CD14-positive monocyte (primary cell): ENCODE data around the gene FKBP2. TPM values are rescaled to one million over a fixed set of nuclear protein-coding genes. Genes with fewer than 3 reads are reported as not detected.

Source experiments
- DNase-seq, 3 donors: peaks; one replicate each; pipeline ENCODE4 v3.0.0-alpha.2; 2011 to 2022
- H2AFZ ChIP-seq: 2 replicates; pipeline ENCODE4 v1.6.0; 2012; ENCODE audit warnings: mild to moderate bottlenecking, low read depth, low read length, inconsistent platforms; ENCODE audit not compliant: insufficient read depth, poor library complexity, severe bottlenecking
- H3K27ac ChIP-seq, 2 donors: 1 replicate in 1 of 2; 2 replicates in 1 of 2; pipeline ENCODE4 v1.5.1; 2012 to 2013; ENCODE audit warnings: low read length in 2 of 2, control low read depth in 1 of 2, inconsistent platforms in 1 of 2, low read depth in 1 of 2, mild to moderate bottlenecking in 1 of 2
- H3K27me3 ChIP-seq, 2 donors: one replicate each; pipeline versions ENCODE4 v1.6.0 to v1.6.1; 2011 to 2013; ENCODE audit warnings: low read length in 2 of 2; ENCODE audit not compliant: control insufficient read depth in 2 of 2, insufficient read depth in 2 of 2
- H3K36me3 ChIP-seq, 2 donors: replicated peaks in 1 of 2; 1 replicate in 1 of 2; 2 replicates in 1 of 2; pipeline versions ENCODE4 v1.5.1 to v1.6.1; 2012 to 2013; ENCODE audit warnings: low read length in 2 of 2, control low read depth in 1 of 2, inconsistent platforms in 1 of 2, mild to moderate bottlenecking in 1 of 2; ENCODE audit not compliant: insufficient read depth in 2 of 2, control insufficient read depth in 1 of 2
- H3K4me1 ChIP-seq, 2 donors: 1 replicate in 1 of 2; 2 replicates in 1 of 2; pipeline versions ENCODE4 v1.5.1 to v1.6.1; 2012 to 2013; ENCODE audit warnings: low read length in 2 of 2, control low read depth in 1 of 2, inconsistent platforms in 1 of 2, mild to moderate bottlenecking in 1 of 2, moderate library complexity in 1 of 2; ENCODE audit not compliant: insufficient read depth in 2 of 2, control insufficient read depth in 1 of 2
- H3K4me2 ChIP-seq: replicated peaks from 2 replicates; pipeline ENCODE3; 2012; ENCODE audit warnings: low read length, moderate library complexity, mild to moderate bottlenecking; ENCODE audit not compliant: poor library complexity, severe bottlenecking; ENCODE audit errors: extremely low read depth
- H3K4me3 ChIP-seq, 3 experiments: fragments of 200-600 bp in 1 of 3; sonication (generic) in 1 of 3; replicated peaks in 1 of 3; 1 replicate in 2 of 3; 2 replicates in 1 of 3; pipeline ENCODE4 v1.5.1; 2011 to 2013; ENCODE audit warnings: low read length in 3 of 3, mild to moderate bottlenecking in 3 of 3, control low read depth in 2 of 3, low read depth in 2 of 3, inconsistent platforms in 1 of 3, moderate library complexity in 1 of 3
- H3K79me2 ChIP-seq: 2 replicates; pipeline ENCODE4 v1.6.0; 2012; ENCODE audit warnings: mild to moderate bottlenecking, control low read depth, inconsistent platforms, low read length, moderate library complexity; ENCODE audit not compliant: insufficient read depth
- H3K9ac ChIP-seq: 2 replicates; pipeline ENCODE4 v1.6.0; 2017; ENCODE audit warnings: low read length, mild to moderate bottlenecking; ENCODE audit not compliant: insufficient read depth, poor library complexity, severe bottlenecking
- H3K9me3 ChIP-seq, 2 donors: replicated peaks in 1 of 2; 1 replicate in 1 of 2; 2 replicates in 1 of 2; pipeline versions ENCODE4 v1.5.1 to v1.6.1; 2012 to 2013; ENCODE audit warnings: low read length in 2 of 2, control low read depth in 1 of 2; ENCODE audit not compliant: control insufficient read depth in 1 of 2, insufficient read depth in 1 of 2
- H4K20me1 ChIP-seq: 2 replicates; pipeline ENCODE4 v1.6.0; 2012; ENCODE audit warnings: mild to moderate bottlenecking, low read length, control low read depth, moderate library complexity; ENCODE audit not compliant: insufficient read depth
- H3K27ac Mint-ChIP-seq, 7 donors: one replicate each; pipeline ENCODE4 v1.8.0; 2020; ENCODE audit warnings: mild to moderate bottlenecking in 7 of 7, mixed read lengths in 7 of 7, moderate library complexity in 6 of 7, inconsistent platforms in 2 of 7
- H3K27me3 Mint-ChIP-seq, 3 donors: one replicate each; pipeline ENCODE4 v1.8.0; 2021 to 2022; ENCODE audit warnings: low read depth in 3 of 3, mild to moderate bottlenecking in 3 of 3, mixed read lengths in 3 of 3, moderate library complexity in 3 of 3, inconsistent platforms in 1 of 3
- H3K36me3 Mint-ChIP-seq, 2 donors: one replicate each; pipeline ENCODE4 v1.8.0; 2020; ENCODE audit warnings: mixed read lengths in 2 of 2, inconsistent platforms in 1 of 2, mild to moderate bottlenecking in 1 of 2
- H3K4me1 Mint-ChIP-seq: one replicate; pipeline ENCODE4 v1.8.0; 2020; ENCODE audit warnings: mild to moderate bottlenecking, mixed read lengths
- H3K4me3 Mint-ChIP-seq, 2 donors: one replicate each; pipeline ENCODE4 v1.8.0; 2020; ENCODE audit warnings: mild to moderate bottlenecking in 2 of 2, mixed read lengths in 2 of 2, moderate library complexity in 1 of 2
- H3K9me3 Mint-ChIP-seq, 7 donors: one replicate each; pipeline ENCODE4 v1.8.0; 2020 to 2022; ENCODE audit warnings: mixed read lengths in 7 of 7, mild to moderate bottlenecking in 6 of 7, moderate library complexity in 6 of 7, inconsistent platforms in 2 of 7
- CTCF ChIP-seq: fragments of 200-600 bp; IDR thresholded peaks from one replicate; pipeline ENCODE4 v1.8.0; 2022; ENCODE audit warnings: antibody characterized with exemption, mild to moderate bottlenecking
- WGBS: methylation state at CpG from one replicate; pipeline ENCODE4 v1.1.5; 2013; ENCODE audit warnings: missing lambda C conversion rate; ENCODE audit not compliant: insufficient coverage; 5-methylcytosine and 5-hydroxymethylcytosine counted together
- intact Hi-C, 2 donors: fragments of 100-400 bp; cut with micrococcal nuclease; formaldehyde crosslinking; loops; one replicate each; pipeline versions ENCODE4 v1.15.0 to v1.15.1; 2023
- polyA plus RNA-seq, 3 donors: library from polyadenylated mRNA; depleted of rRNA in 1 of 3; unstranded in 2 of 3; stranded (reverse) in 1 of 3; fragments of 300-500 nt in 2 of 3; fragments of >200 nt in 1 of 3; fragmentation: Illumina TruSeq in 2 of 3; gene quantifications; 1 replicate in 2 of 3; 2 replicates in 1 of 3; pipeline ENCODE4 v1.2.3, GENCODE V29; 2012 to 2021

The FKBP2 gene
- polyA plus RNA-seq, 3 donors: 38.9 to 80.7 (median 71.1) TPM

DNA sequence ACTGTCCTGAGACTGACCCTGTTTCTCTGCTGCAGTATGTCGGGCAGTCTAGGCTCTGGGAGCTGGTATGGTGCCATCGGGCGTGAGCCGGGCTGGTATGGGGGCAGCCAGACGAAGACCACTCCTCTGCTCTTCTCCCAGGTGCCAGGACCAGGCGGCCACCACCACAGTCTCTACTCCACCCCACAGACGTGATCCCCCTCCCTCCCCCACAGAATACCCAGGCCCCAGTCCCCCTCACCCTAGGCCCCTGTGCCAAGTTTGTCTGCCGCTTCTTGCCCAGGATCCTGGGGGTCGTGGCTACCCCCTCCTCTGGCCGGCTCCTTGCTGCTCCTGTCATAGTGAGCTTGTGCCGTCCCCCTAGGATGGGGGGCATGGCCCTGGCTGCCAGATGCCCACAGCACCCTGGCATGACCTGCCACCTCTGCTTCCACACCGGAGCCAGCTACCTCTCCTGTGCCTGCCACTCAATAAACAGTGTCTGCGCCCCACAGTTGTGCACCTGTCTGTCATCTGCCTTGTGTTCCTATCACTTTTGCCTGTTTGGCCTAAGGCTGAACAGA is 48.2 kb downstream of the FKBP2 start:
- Histone ChIP-seq H3K4me3 (no peak overlapping the region), H3K4me2 (no peak overlapping the region), H3K27ac (no peak overlapping the region), H3K9ac (no peak overlapping the region), H3K79me2 (peaks cover 2% of the 10 kb centered on the region), H3K27me3 (peaks cover 24 to 36% of the 10 kb centered on the region in 2 donors), H3K36me3 (no peaks in the 10 kb centered on the region), H4K20me1 (no peaks in the 10 kb centered on the region), H2AFZ (no peak overlapping the region), H3K4me1 (peaks cover 18 to 29% of the 10 kb centered on the region in 2 donors), H3K9me3 (peaks cover 4 to 22% of the 10 kb centered on the region in 2 donors)
- Mint-ChIP-seq H3K27me3 (peaks cover 36 to 54% (median 39%) of the 10 kb centered on the region in 3 donors), H3K4me3 (no peak overlapping the region), H3K4me1 (peaks cover 18% of the 10 kb centered on the region), H3K27ac (peak overlapping the region in 1 of 7 donors; percentile 50), H3K9me3 (peaks cover 0 to 12% (median 3%) of the 10 kb centered on the region in 7 donors), H3K36me3 (peaks cover 5 to 11% of the 10 kb centered on the region in 2 donors)
- TF ChIP-seq CTCF: no peak
- no peak for DNase-seq
- over 99% methylated on average over 12 of the region's 13 CpGs for WGBS
- intact Hi-C loops: loop anchor here in 1 of 2 donors (5.0 kb wide), 1 partner anchor 37 kb away; the partner anchor contains the start of gene PLCB3

GRCh38 chr11:64290352-64291261 is 49.7 kb downstream of the FKBP2 start:
- intact Hi-C loops: no loop called here
- Histone ChIP-seq H3K4me2 (no peak overlapping the region), H2AFZ (no peak overlapping the region), H3K79me2 (no peaks in the 10 kb centered on the region), H3K9ac (no peak overlapping the region), H3K27ac (no peak overlapping the region), H3K36me3 (no peaks in the 10 kb centered on the region), H4K20me1 (no peaks in the 10 kb centered on the region), H3K27me3 (peaks cover 36 to 50% of the 10 kb centered on the region in 2 donors), H3K9me3 (peaks cover 4 to 26% of the 10 kb centered on the region in 2 donors), H3K4me3 (no peak overlapping the region), H3K4me1 (peaks cover 11 to 25% of the 10 kb centered on the region in 2 donors)
- WGBS: 57% methylated on average over 8 of the region's 10 CpGs
- H3K27me3 Mint-ChIP-seq: peaks cover 50 to 69% (median 54%) of the 10 kb centered on the region in 3 donors
- H3K4me3 Mint-ChIP-seq: peak overlapping the region in 1 of 2 donors; percentile 81
- H3K4me1 Mint-ChIP-seq: peaks cover 16% of the 10 kb centered on the region
- peak in 1 of 3 donors; percentile 65 for DNase-seq
- peaks cover 5 to 15% of the 10 kb centered on the region in 2 donors for H3K36me3 Mint-ChIP-seq
- peaks cover 0 to 17% (median 3%) of the 10 kb centered on the region in 7 donors for H3K9me3 Mint-ChIP-seq
- TF ChIP-seq CTCF: no peak
- no peak overlapping the region for H3K27ac Mint-ChIP-seq
